T-helper 1 cell treated with Interleukin-12 subunit alpha and Interleukin-12 subunit beta and Interleukin-4 antibody, amounts not matched to agents 30 ng/mL and 1 ng/mL, for 36 hours (primary cell): ENCODE measurements around the gene MZF1. TPM values are rescaled to one million over a fixed set of nuclear protein-coding genes. Genes with fewer than 3 reads are reported as not detected.
"Not testable (repeated sequence)": the region's sequence is repeated elsewhere in the genome, so short reads cannot be mapped to it uniquely, and the experiment has no call there.

Experiments
- intact Hi-C: fragments of 100-400 bp; cut with micrococcal nuclease; formaldehyde crosslinking; loops from one replicate; pipeline ENCODE4 v1.15.1; 2024
- total RNA-seq: library from RNA; stranded (reverse); gene quantifications from 2 replicates; pipeline ENCODE4 v1.2.3, GENCODE V29; 2022

MZF1 gene
- total RNA-seq, 1 donor from 2014 or later = 27.5 TPM

DNA sequence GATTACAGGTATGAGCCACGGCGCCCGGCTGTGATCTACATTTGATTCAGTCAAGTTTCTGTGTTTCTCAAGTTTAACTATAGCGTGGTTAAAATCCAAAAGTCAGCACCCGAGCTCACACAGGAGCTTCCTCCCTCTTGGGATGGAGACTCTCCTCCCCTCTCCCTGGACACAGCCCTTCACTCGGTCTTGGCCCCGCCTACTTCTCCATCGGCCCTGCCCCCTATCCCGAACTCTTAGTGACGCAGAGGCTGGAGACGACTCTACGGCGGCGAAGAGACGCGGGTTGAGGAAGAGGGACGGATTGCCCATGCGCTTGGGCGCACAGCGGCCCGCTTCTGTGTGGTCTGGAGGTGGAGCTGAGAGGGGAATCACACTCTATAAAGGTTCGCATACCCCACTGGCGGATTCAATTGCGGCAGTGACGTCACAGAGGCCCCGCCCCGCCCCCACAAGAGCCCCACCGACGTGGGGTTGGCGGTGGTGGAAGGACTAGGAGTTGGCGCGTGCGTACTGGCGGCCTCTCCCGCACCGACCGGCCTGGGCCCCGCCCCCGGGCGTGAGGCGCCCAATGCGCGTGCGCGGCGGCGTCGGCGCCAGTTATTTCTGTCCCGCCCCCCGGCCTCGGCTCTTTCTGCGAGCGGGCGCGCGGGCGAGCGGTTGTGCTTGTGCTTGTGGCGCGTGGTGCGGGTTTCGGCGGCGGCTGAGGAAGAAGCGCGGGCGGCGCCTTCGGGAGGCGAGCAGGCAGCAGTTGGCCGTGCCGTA, 29.1 kb downstream of the MZF1 start, which contains the start of gene TRIM28:
TRIM28 (plus strand) TSS at position 239 of the 765 bp plus-strand sequence. CDS start 694 bp downstream, outside the sequence.
- intact Hi-C loops = loop anchor here (1.0 kb wide), 13 partner anchors 11 to 218 kb away; partner anchors contain the start of genes CHMP2A, MZF1, RPS5 and ZBTB45

DNA sequence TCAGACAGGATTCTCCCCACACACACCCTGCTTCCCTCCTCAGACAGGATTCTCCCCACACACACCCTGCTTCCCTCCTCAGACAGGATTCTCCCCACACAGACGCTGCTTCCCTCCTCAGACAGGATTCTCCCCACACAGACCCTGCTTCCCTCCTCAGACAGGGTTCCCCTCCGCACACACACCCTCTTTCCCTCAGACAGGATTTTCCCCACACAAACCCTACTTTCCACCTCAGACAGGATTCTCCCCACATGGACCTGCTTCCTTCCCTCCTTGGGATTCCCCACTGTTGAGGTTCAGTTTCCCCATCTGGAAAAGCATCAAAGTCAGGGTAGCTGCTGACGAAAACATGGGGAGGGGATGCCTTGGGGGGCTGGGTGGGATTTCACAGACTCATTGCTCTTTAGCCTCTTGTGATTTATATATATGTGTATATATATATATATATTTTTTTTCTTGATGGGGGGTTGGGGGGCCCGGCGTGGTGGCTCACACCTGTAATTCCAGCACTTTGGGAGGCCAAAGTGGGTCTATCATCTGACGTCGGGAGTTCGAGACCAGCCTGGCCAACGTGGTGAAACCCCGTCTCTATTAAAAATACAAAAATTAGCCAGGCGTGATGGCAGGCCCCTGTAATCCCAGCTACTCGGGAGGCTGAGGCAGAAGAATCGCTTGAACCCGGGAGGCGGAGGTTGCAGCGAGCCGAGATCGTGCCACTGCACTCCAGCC, 30.3 kb downstream of the MZF1 start:
- intact Hi-C loops = not testable (repeated sequence)

DNA sequence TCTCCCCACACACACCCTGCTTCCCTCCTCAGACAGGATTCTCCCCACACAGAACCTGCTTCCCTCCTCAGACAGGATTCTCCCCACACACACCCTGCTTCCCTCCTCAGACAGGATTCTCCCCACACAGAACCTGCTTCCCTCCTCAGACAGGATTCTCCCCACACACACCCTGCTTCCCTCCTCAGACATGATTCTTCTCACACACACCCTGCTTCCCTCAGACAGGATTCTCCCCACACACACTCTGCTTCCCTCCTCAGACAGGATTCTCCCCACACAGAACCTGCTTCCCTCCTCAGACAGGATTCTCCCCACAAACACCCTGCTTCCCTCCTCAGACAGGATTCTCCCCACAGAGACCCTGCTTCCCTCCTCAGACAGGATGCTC, 34.0 kb downstream of the MZF1 start:
- intact Hi-C loops = not testable (repeated sequence)

- intact Hi-C loops = no loop called here
Measured at GRCh38 chr19:58538257-58539168, 34.6 kb downstream of the MZF1 start.

GRCh38 chr19:58536852-58537798, 36.0 kb downstream of the MZF1 start:
- intact Hi-C loops = no loop called here

DNA sequence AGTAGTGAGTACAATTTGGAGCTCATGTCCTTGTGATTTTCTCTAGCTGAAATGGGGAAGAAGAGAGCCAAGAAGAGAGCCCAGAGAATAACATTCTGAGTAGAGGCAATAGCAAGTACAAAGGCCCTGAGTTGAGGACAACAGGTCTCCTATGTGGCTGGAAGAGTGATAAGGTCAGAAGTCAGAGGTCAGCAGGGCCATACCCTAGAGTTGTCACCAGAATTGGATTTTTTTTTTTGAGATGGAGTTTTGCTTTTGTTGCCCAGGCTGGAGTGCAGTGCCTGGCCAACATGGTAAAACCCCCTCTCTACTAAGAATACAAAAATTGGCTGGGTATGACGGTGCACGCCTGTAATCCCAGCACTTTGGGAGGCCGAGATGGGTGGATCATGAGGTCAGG, 37.3 kb downstream of the MZF1 start:
- intact Hi-C loops = no loop called here

GRCh38 chr19:58531034-58531840, 41.9 kb downstream of the MZF1 start:
- intact Hi-C loops = no loop called here

DNA sequence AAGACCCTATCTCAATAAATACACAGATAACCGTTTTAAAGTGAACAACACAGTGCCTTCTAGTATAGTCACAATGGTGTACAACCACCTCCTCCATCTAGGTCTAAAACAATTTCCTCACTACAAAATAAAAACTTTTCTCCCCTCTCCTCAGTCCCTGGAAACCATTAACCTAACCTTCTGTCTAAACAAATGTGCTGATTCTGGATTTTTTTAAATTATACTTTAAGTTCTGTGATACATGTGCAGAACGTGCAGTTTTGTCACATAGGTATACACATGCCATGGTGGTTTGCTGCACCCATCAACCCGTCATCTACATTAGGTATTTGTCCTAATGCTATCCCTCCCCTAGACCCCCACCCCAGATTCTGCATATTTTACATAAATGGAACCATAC, 43.7 kb downstream of the MZF1 start:
- intact Hi-C loops = no loop called here

DNA sequence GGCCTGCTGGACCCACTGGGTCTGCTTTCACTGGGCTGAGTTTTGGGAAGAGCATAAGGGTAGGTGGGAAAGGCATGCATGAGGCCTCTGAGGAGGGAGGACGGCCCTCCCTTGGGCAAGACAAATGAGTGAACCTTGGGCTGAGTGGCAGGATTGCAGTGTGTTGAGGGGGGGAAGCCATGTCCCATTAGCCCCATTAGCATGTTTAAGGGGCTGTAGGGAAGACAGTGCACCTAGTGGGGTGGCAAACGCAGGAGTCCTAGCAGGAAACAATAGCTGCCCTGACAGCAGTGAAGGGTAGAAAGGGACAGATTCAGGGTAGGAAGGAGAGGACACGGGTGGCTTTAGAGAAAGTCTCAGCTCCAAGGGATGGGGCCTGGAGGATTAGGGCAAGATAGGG, 50.4 kb downstream of the MZF1 start:
- intact Hi-C loops = no loop called here

DNA sequence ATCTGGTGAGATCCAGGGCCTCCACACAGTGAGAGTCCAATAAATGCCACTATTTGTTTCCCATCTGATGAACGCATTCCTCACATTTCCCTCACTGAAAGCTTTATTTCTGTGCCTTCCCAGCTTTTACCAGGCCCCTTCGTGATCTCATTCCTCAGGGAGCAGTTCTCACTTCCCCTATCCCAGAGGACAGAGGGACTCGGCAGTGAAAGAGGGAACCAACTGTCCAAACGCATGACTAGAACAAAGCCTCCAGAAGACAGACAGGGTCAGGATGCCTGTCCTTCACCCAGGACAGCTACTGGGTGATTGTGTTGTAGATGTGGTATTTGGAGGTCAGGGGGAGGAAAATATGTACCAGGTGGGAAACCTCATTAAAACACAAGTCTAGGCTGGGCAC, 51.5 kb downstream of the MZF1 start:
- intact Hi-C loops = no loop called here

- intact Hi-C loops = no loop called here
Measured at GRCh38 chr19:58520257-58520599, 52.9 kb downstream of the MZF1 start.

GRCh38 chr19:58519355-58520256, 53.5 kb downstream of the MZF1 start, which contains the start of gene ZBTB45:
Gene ZBTB45 (minus strand): TSS chr19:58519810. CDS start chr19:58517673, 2,137 bp downstream.
- intact Hi-C loops = loop anchor here (1.0 kb wide), 19 partner anchors 20 to 1054 kb away; partner anchors contain the start of genes CHMP2A, MZF1, RPS5 and TRIM28

DNA sequence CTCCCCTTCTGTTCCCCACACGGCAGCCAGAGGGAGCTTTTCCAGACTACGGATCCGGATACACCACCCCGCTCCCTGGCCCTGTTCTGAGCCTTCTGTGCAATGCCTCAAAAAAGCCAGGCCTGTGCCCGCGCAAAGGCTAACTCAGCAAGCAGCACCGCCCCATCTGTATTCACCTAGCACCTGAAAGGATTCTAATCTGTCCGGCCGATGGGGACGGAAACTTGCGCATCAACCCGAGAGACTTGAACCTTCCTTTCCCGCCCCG, 54.1 kb downstream of the MZF1 start:
- intact Hi-C loops = loop anchor here (1.0 kb wide), 19 partner anchors 20 to 1054 kb away; partner anchors contain the start of genes CHMP2A, MZF1, RPS5 and TRIM28

DNA sequence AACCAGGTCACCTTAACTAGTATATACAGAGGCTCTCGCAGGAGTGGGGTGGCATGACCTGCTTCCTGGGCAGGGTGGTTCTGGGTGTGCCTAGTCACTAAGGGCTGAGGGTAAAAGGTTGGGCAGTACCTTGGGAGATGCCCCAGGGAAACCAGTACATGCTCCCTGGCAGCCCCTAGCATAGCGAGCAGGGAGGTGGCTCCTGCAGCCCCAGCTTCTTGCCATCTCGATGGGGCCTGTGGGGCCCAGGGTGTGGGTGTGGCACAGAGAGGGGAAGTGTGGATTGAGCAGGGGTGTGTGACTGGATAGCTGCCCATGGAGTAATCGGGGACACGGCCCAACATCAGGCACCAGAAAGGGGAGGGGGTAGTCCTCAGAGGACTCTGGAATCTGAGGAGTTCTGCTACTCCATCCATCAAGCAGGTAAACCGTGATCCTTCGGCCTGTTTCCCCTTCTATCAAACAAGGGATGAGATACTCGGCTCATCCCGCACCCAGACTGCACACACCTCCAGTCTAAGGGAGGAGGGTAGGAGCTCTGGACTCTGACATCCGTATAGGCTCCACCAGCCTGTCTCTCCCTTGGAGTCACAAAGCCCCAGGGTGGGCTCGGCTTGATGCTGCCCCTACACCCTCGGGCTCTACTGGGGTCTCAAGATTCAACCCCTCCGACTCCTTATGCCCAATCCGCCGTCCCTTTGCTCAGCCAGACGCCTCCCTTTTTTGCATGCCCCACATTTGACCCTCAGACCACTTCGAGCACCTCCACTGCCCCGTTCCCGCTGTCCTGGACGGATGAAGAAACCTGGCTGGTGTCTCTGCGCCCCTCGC, 54.7 kb downstream of the MZF1 start:
- intact Hi-C loops = loop anchor here (1.0 kb wide), 19 partner anchors 19 to 1053 kb away; partner anchors contain the start of genes CHMP2A, MZF1, RPS5 and TRIM28

- intact Hi-C loops = no loop called here
Measured at GRCh38 chr19:58516964-58517833, 55.9 kb downstream of the MZF1 start.

- intact Hi-C loops = no loop called here
Measured at GRCh38 chr19:58516246-58516836, 56.8 kb downstream of the MZF1 start.
